ENCODE measurements around the gene CNDP1. TPM values are rescaled to one million over a fixed set of nuclear protein-coding genes. Genes with fewer than 3 reads are reported as not detected.

The CNDP1 gene
- total RNA-seq, 4 donors from 2014 or later = 0.08 to 2.4 TPM; not detected in 2

GRCh38 chr18:74579496-74580065 is 45.3 kb downstream of the CNDP1 start:
- WGBS, 2 donors = 29 to 38% methylated on average over 8 of the region's 8 CpGs
- TF ChIP-seq POLR2A (IDR thresholded peaks at IDR 0.05) (no peak), CTCF (IDR thresholded peaks at IDR 0.05) (no peak)
- no peak overlapping the region for H3K4me3 ChIP-seq (ENCODE audit: low read depth, poor library complexity, severe bottlenecking)
- no peak for DNase-seq (ENCODE audit: low spot score in 2 of 2)
- intact Hi-C loops (cut with DNase I; ENCODE audit: low total_unique reads) = no loop called here

GRCh38 chr18:74582642-74583041 is 48.3 kb downstream of the CNDP1 start:
- intact Hi-C loops (cut with DNase I; ENCODE audit: low total_unique reads) = no loop called here
- TF ChIP-seq CTCF (IDR thresholded peaks at IDR 0.05) = no peak
- TF ChIP-seq POLR2A (IDR thresholded peaks at IDR 0.05) = no peak
- no peak overlapping the region for H3K4me3 ChIP-seq (ENCODE audit: low read depth, poor library complexity, severe bottlenecking)
- DNase-seq (ENCODE audit: low spot score in 2 of 2) = no peak
- 75 to 77% methylated on average over 6 of the region's 6 CpGs for WGBS, 2 donors

GRCh38 chr18:74587441-74587840 is 53.1 kb downstream of the CNDP1 start:
- intact Hi-C loops (cut with DNase I; ENCODE audit: low total_unique reads) = no loop called here
- 73 to 76% methylated on average over 8 of the region's 8 CpGs for WGBS, 2 donors
- no peak overlapping the region for H3K4me3 ChIP-seq (ENCODE audit: low read depth, poor library complexity, severe bottlenecking)
- DNase-seq (ENCODE audit: low spot score in 2 of 2) = no peak
- TF ChIP-seq POLR2A (IDR thresholded peaks at IDR 0.05) (no peak), CTCF (IDR thresholded peaks at IDR 0.05) (no peak)

GRCh38 chr18:74589021-74589420 is 54.7 kb downstream of the CNDP1 start:
- no peak overlapping the region for H3K4me3 ChIP-seq (ENCODE audit: low read depth, poor library complexity, severe bottlenecking)
- 59 to 69% methylated on average over 6 of the region's 6 CpGs for WGBS, 2 donors
- intact Hi-C loops (cut with DNase I; ENCODE audit: low total_unique reads) = no loop called here
- no peak for DNase-seq (ENCODE audit: low spot score in 2 of 2)
- TF ChIP-seq CTCF (IDR thresholded peaks at IDR 0.05) = no peak
- TF ChIP-seq POLR2A (IDR thresholded peaks at IDR 0.05) = no peak

- 85 to 88% methylated on average over 3 of the region's 3 CpGs for WGBS, 2 donors
- intact Hi-C loops (cut with DNase I; ENCODE audit: low total_unique reads) = no loop called here
- TF ChIP-seq POLR2A (IDR thresholded peaks at IDR 0.05) (no peak), CTCF (IDR thresholded peaks at IDR 0.05) (no peak)
- no peak overlapping the region for H3K4me3 ChIP-seq (ENCODE audit: low read depth, poor library complexity, severe bottlenecking)
- no peak for DNase-seq (ENCODE audit: low spot score in 2 of 2)
Observed at GRCh38 chr18:74589811-74590210, 55.5 kb downstream of the CNDP1 start.

GRCh38 chr18:74590671-74591070 is 56.4 kb downstream of the CNDP1 start:
- intact Hi-C loops (cut with DNase I; ENCODE audit: low total_unique reads) = no loop called here
- no peak for TF ChIP-seq CTCF (IDR thresholded peaks at IDR 0.05)
- TF ChIP-seq POLR2A (IDR thresholded peaks at IDR 0.05) = no peak
- 52 to 67% methylated on average over 1 of the region's 1 CpG for WGBS, 2 donors

More at GRCh38 chr18:74590671-74591070, 56.4 kb downstream of the CNDP1 start:
- no peak for DNase-seq (ENCODE audit: low spot score in 2 of 2)
- H3K4me3 ChIP-seq (ENCODE audit: low read depth, poor library complexity, severe bottlenecking) = no peak overlapping the region

Measured in lower leg skin (tissue), 4 donors.